SK-N-SH treated with all-trans-retinoic acid at 6 μM for 48 hours (cell line): Measurements from ENCODE around the gene RORB.

Experiments used
- ATAC-seq: fragments of 200-7000 bp; cut with Tn5 transposase; 3 replicates; pipeline ENCODE4 v1.9.1; 2020; ENCODE audit warnings: mild to moderate bottlenecking, moderate library complexity
- BACH2 ChIP-seq: fragments of 250-450 bp; sonication (Bioruptor Pico); IDR thresholded peaks from 2 replicates; pipeline ENCODE4 v1.9.0; 2021; ENCODE audit warnings: mild to moderate bottlenecking, borderline replicate concordance
- CSDC2 ChIP-seq: fragments of 250-450 bp; sonication (Bioruptor Pico); IDR thresholded peaks from 2 replicates; pipeline ENCODE4 v1.5.0; 2020; ENCODE audit warnings: mild to moderate bottlenecking, moderate library complexity
- CSRNP3 ChIP-seq: fragments of 250-450 bp; sonication (Bioruptor Pico); IDR thresholded peaks from 2 replicates; pipeline ENCODE4 v1.5.1; 2021; ENCODE audit warnings: mild to moderate bottlenecking, moderate library complexity
- GLIS3 ChIP-seq: fragments of 250-450 bp; sonication (Bioruptor Pico); IDR thresholded peaks from 2 replicates; pipeline ENCODE4 v1.5.0; 2020; ENCODE audit warnings: mild to moderate bottlenecking, moderate library complexity
- ISL1 ChIP-seq: fragments of 250-450 bp; sonication (Bioruptor Pico); IDR thresholded peaks from 2 replicates; pipeline ENCODE4 v2.1.2; 2022; ENCODE audit warnings: mild to moderate bottlenecking, moderate library complexity
- OSR1 ChIP-seq: fragments of 250-450 bp; sonication (Bioruptor Pico); IDR thresholded peaks from 2 replicates; pipeline ENCODE4 v1.8.0; 2022; ENCODE audit warnings: moderate library complexity, mild to moderate bottlenecking, inconsistent platforms
- PATZ1 ChIP-seq: fragments of 250-450 bp; sonication (Bioruptor Pico); IDR thresholded peaks from 2 replicates; pipeline ENCODE4 v1.8.0; 2020; ENCODE audit warnings: mild to moderate bottlenecking, moderate library complexity, borderline replicate concordance
- POU6F1 ChIP-seq: fragments of 250-450 bp; sonication (Bioruptor Pico); IDR thresholded peaks from 2 replicates; pipeline ENCODE4 v1.8.0; 2021; ENCODE audit warnings: low read depth, mild to moderate bottlenecking, moderate library complexity, borderline replicate concordance
- PPARA ChIP-seq: fragments of 250-450 bp; sonication (Bioruptor Pico); IDR thresholded peaks from 2 replicates; pipeline ENCODE4 v1.5.0; 2020; ENCODE audit warnings: mild to moderate bottlenecking, borderline replicate concordance
- TCF4 ChIP-seq: fragments of 250-450 bp; sonication (Bioruptor Pico); IDR thresholded peaks from 2 replicates; pipeline ENCODE4 v1.8.0; 2021; ENCODE audit warnings: mild to moderate bottlenecking, moderate library complexity, borderline replicate concordance
- TOX ChIP-seq: fragments of 250-450 bp; sonication (Bioruptor Pico); IDR thresholded peaks from 2 replicates; pipeline ENCODE4 v1.8.0; 2021; ENCODE audit warnings: mild to moderate bottlenecking, moderate library complexity, borderline replicate concordance
- TSHZ2 ChIP-seq: fragments of 250-450 bp; sonication (Bioruptor Pico); IDR thresholded peaks from 2 replicates; pipeline ENCODE4 v1.5.0; 2020; ENCODE audit warnings: mild to moderate bottlenecking, moderate library complexity
- ZC3H10 ChIP-seq: fragments of 250-450 bp; sonication (Bioruptor Pico); IDR thresholded peaks from 2 replicates; pipeline ENCODE4 v1.5.1; 2021; ENCODE audit warnings: mild to moderate bottlenecking, moderate library complexity
- ZFP3 ChIP-seq: fragments of 250-450 bp; sonication (Bioruptor Pico); IDR thresholded peaks from 2 replicates; pipeline ENCODE4 v1.5.0; 2020; ENCODE audit warnings: mild to moderate bottlenecking, moderate library complexity
- ZFP30 ChIP-seq: fragments of 450-650 bp; formaldehyde crosslinking; IDR thresholded peaks from 2 replicates; pipeline ENCODE4 v1.5.0; 2022; ENCODE audit warnings: mild to moderate bottlenecking, moderate library complexity
- ZNF565 ChIP-seq: fragments of 450-650 bp; formaldehyde crosslinking; conservative IDR thresholded peaks from 2 replicates; pipeline ENCODE4 v1.5.0; 2020; ENCODE audit warnings: low read depth, mild to moderate bottlenecking, moderate library complexity
- ZNF70 ChIP-seq: fragments of 450-650 bp; formaldehyde crosslinking; IDR thresholded peaks from 2 replicates; pipeline ENCODE4 v1.5.0; 2020; ENCODE audit warnings: mild to moderate bottlenecking, moderate library complexity
- ZNF8 ChIP-seq: fragments of 450-650 bp; formaldehyde crosslinking; IDR thresholded peaks from 2 replicates; pipeline ENCODE4 v1.5.0; 2020; ENCODE audit warnings: mild to moderate bottlenecking, moderate library complexity

The RORB gene

GRCh38 chr9:74449060-74449459 lies 48.1 kb upstream of the RORB start:
- ATAC-seq, result no peak

GRCh38 chr9:74458832-74459231 lies 38.3 kb upstream of the RORB start:
- TF ChIP-seq ISL1 (CRISPR knock-in tag), result no peak
- TF ChIP-seq CSRNP3 (CRISPR knock-in tag), result no peak
- no peak for ATAC-seq

More at GRCh38 chr9:74449060-74449459, 48.1 kb upstream of the RORB start:
- TF ChIP-seq BACH2 (CRISPR knock-in tag), result no peak

GRCh38 chr9:74463825-74464224 lies 33.3 kb upstream of the RORB start:
- ATAC-seq, result no peak
- TF ChIP-seq POU6F1 (CRISPR knock-in tag) (no peak), PATZ1 (no peak), CSRNP3 (CRISPR knock-in tag) (no peak), TCF4 (CRISPR knock-in tag) (no peak), TOX (CRISPR knock-in tag) (no peak), OSR1 (CRISPR knock-in tag) (no peak), ZC3H10 (CRISPR knock-in tag) (no peak), ISL1 (CRISPR knock-in tag) (no peak)

- TF ChIP-seq ZFP3 (CRISPR knock-in tag), result no peak
- no peak for TF ChIP-seq TSHZ2
- no peak for TF ChIP-seq ZNF565 (CRISPR knock-in tag)
- no peak for TF ChIP-seq ZNF8 (CRISPR knock-in tag)
- no peak for TF ChIP-seq CSDC2 (CRISPR knock-in tag)
- no peak for TF ChIP-seq TCF4 (CRISPR knock-in tag)
- no peak for TF ChIP-seq BACH2 (CRISPR knock-in tag)
- no peak for TF ChIP-seq PPARA
- TF ChIP-seq ZC3H10 (CRISPR knock-in tag), result no peak
- TF ChIP-seq OSR1 (CRISPR knock-in tag), result no peak
- no peak for TF ChIP-seq TOX (CRISPR knock-in tag)
- TF ChIP-seq GLIS3, result no peak
- TF ChIP-seq ZNF70 (CRISPR knock-in tag), result no peak
- no peak for TF ChIP-seq ZFP30
- ATAC-seq, result no peak
These were observed 18.5 kb upstream of the RORB start for GRCh38 chr9:74478606-74479005.

- TF ChIP-seq ZNF565 (CRISPR knock-in tag) (no peak), OSR1 (CRISPR knock-in tag) (no peak), CSRNP3 (CRISPR knock-in tag) (no peak), PATZ1 (no peak), ZFP3 (CRISPR knock-in tag) (no peak), CSDC2 (CRISPR knock-in tag) (no peak), TOX (CRISPR knock-in tag) (no peak)
- no peak for ATAC-seq
These were observed 17.4 kb upstream of the RORB start for GRCh38 chr9:74479711-74480110.
